ENCODE data around the gene LMOD1.

- TF ChIP-seq SIN3A (IDR thresholded peaks at IDR 0.05; ENCODE audit: borderline replicate concordance, low read depth, low read length) (no peak), USF1 (IDR thresholded peaks at IDR 0.05; ENCODE audit: borderline replicate concordance, low read depth) (no peak)
Measured at GRCh38 chr1:201894343-201895119, 51.8 kb downstream of the LMOD1 start.
